ENCODE data around the gene BAD. TPM values are rescaled to one million over a fixed set of nuclear protein-coding genes. Genes with fewer than 3 reads are reported as not detected.

The BAD gene
- total RNA-seq, 1 donor: 61.0 TPM

Small RNA genes within 50 kb of the gene (small RNA-seq; reads per million reads assigned to genes)
- not detected for gene RF00019

Other genes with a start within 250 kb of the BAD start
- under 0.01 and 0.11 TPM in 2 replicates for gene FLRT1, start 248.7 kb downstream of the BAD start, total RNA-seq
- gene MACROD1, start 118.6 kb downstream of the BAD start, total RNA-seq: 12.3 and 13.9 TPM in 2 replicates
- 84.9 and 87.6 TPM in 2 replicates for gene STIP1, start 98.5 kb downstream of the BAD start, total RNA-seq
- gene FERMT3, start 77.9 kb downstream of the BAD start, total RNA-seq: 1.0 and 1.2 TPM in 2 replicates
- 20.8 and 29.8 TPM in 2 replicates for gene TRPT1, start 58.5 kb downstream of the BAD start, total RNA-seq
- gene NUDT22, start 58.4 kb downstream of the BAD start, total RNA-seq: 35.0 and 35.9 TPM in 2 replicates
- gene DNAJC4, start 54.1 kb downstream of the BAD start, total RNA-seq: 9.1 and 11.8 TPM in 2 replicates
- 17.3 and 25.5 TPM in 2 replicates for gene VEGFB, start 50.1 kb downstream of the BAD start, total RNA-seq
- gene FKBP2, start 43.6 kb downstream of the BAD start, total RNA-seq: 32.5 and 35.7 TPM in 2 replicates
- 104 and 126 TPM in 2 replicates for gene PPP1R14B, start 37.7 kb downstream of the BAD start, total RNA-seq
- gene PLCB3, start 33.1 kb downstream of the BAD start, total RNA-seq: 19.5 and 20.3 TPM in 2 replicates
- gene GPR137, start 1.2 kb upstream of the BAD start, total RNA-seq: 10.6 and 11.1 TPM in 2 replicates
- 0.11 TPM in 1 of 2 replicates, not detected in the other for gene KCNK4, start 6.6 kb upstream of the BAD start, total RNA-seq
- 0.13 TPM in 1 of 2 replicates, not detected in the other for gene CATSPERZ, start 15.7 kb upstream of the BAD start, total RNA-seq
- 17.6 and 18.7 TPM in 2 replicates for gene ESRRA, start 20.9 kb upstream of the BAD start, total RNA-seq
- 109 and 165 TPM in 2 replicates for gene TRMT112, start 32.9 kb upstream of the BAD start, total RNA-seq
- 218 and 224 TPM in 2 replicates for gene PRDX5, start 33.5 kb upstream of the BAD start, total RNA-seq
- gene CCDC88B, start 55.5 kb upstream of the BAD start, total RNA-seq: 0.26 and 0.86 TPM in 2 replicates
- 26.3 and 38.2 TPM in 2 replicates for gene RPS6KA4, start 74.5 kb upstream of the BAD start, total RNA-seq